PC-9 (cell line): ENCODE results near the gene ALLC. TPM values are rescaled to one million over a fixed set of nuclear protein-coding genes. Genes with fewer than 3 reads are reported as not detected.

Experiments
- BruUV-seq: library from RNA; stranded (reverse); fragments of 400-500 nt; replicated peaks from 2 replicates; lab custom pipeline; 2021; lab: Mats Ljungman, UMichigan
- CTCF ChIA-PET: fragments of 300-600 bp; sonication (Branson Sonifier 250); formaldehyde crosslinking; loops from one replicate; lab custom pipeline; 2022; ENCODE audit warnings: antibody characterized with exemption; lab: Charles Lee
- POLR2A ChIA-PET: fragments of 300-600 bp; sonication (Branson Sonifier 250); formaldehyde crosslinking; loops from one replicate; lab custom pipeline; 2022; ENCODE audit warnings: antibody characterized with exemption; ENCODE audit not compliant: unreplicated experiment; lab: Charles Lee
- DNase-seq, 2 experiments: peaks; one replicate each; pipeline versions ENCODE4 v3.0.0 to v3.0.0-alpha.2; 2015 to 2022; ENCODE audit warnings: mixed read lengths in 1 of 2
- H2AFZ ChIP-seq: fragments of 200-600 bp; sonication (generic); 2 replicates; pipeline ENCODE4 v1.8.1; 2017; ENCODE audit warnings: antibody characterized with exemption
- H3F3A ChIP-seq: fragments of 200-600 bp; sonication (generic); 2 replicates; pipeline ENCODE4 v1.8.1; 2017; ENCODE audit warnings: antibody characterized with exemption, mild to moderate bottlenecking, low read depth; ENCODE audit not compliant: insufficient read depth
- H3K27ac ChIP-seq: fragments of 200-600 bp; sonication (generic); 2 replicates; pipeline ENCODE4 v1.6.1; 2016; ENCODE audit warnings: mixed run types
- H3K27me3 ChIP-seq: fragments of 200-600 bp; sonication (generic); 2 replicates; pipeline ENCODE4 v1.6.1; 2016; ENCODE audit warnings: low read depth, mixed run types; ENCODE audit not compliant: insufficient read depth
- H3K36me3 ChIP-seq: fragments of 200-600 bp; sonication (generic); 2 replicates; pipeline ENCODE4 v1.6.1; 2016; ENCODE audit warnings: low read depth, mixed run types
- H3K4me1 ChIP-seq: fragments of 200-600 bp; sonication (generic); replicated peaks from 2 replicates; pipeline ENCODE4 v1.6.1; 2016; ENCODE audit warnings: mixed run types; ENCODE audit not compliant: insufficient read depth
- H3K4me2 ChIP-seq: fragments of 200-600 bp; sonication (generic); 2 replicates; pipeline ENCODE4 v1.6.1; 2017; ENCODE audit warnings: mixed run types
- H3K4me3 ChIP-seq: fragments of 200-600 bp; sonication (generic); 2 replicates; pipeline ENCODE4 v1.6.1; 2016; ENCODE audit warnings: mixed run types
- H3K79me2 ChIP-seq: fragments of 200-600 bp; sonication (generic); 2 replicates; pipeline ENCODE4 v1.6.1; 2017; ENCODE audit warnings: low read depth, mixed run types
- H3K9me2 ChIP-seq: fragments of 200-600 bp; sonication (generic); 2 replicates; pipeline ENCODE4 v1.8.1; 2017; ENCODE audit warnings: mild to moderate bottlenecking; ENCODE audit not compliant: insufficient read depth
- H3K9me3 ChIP-seq: fragments of 200-600 bp; sonication (generic); 2 replicates; pipeline ENCODE4 v1.8.1; 2016; ENCODE audit warnings: low read depth; ENCODE audit not compliant: insufficient read depth
- H4K20me1 ChIP-seq: fragments of 200-600 bp; sonication (generic); 2 replicates; pipeline ENCODE4 v1.8.1; 2017; ENCODE audit not compliant: insufficient read depth
- CTCF ChIP-seq: fragments of 200-600 bp; sonication (generic); conservative IDR thresholded peaks from 2 replicates; pipeline ENCODE4 v1.6.1; 2017; ENCODE audit warnings: mixed run types, antibody characterized with exemption, mild to moderate bottlenecking, moderate library complexity
- EZH2 ChIP-seq: fragments of 200-600 bp; sonication (generic); IDR thresholded peaks from 2 replicates; pipeline ENCODE4 v1.8.0; 2017; ENCODE audit warnings: antibody characterized with exemption, low read depth
- intact Hi-C: fragments of 100-400 bp; cut with micrococcal nuclease; formaldehyde crosslinking; loops from one replicate; pipeline ENCODE4 v1.10.0; 2022; ENCODE audit not compliant: unreplicated experiment
- total RNA-seq: library from RNA; stranded (reverse); gene quantifications from 2 replicates; pipeline ENCODE4 v1.2.3, GENCODE V29; 2021

The ALLC gene
- total RNA-seq, 1 experiment from 2014 or later, result not detected

- POLR2A ChIA-PET, result no interaction called here
- no peaks in the 10 kb centered on the region for H3K4me1 ChIP-seq
- no peaks in the 10 kb centered on the region for H3F3A ChIP-seq
- H3K4me2 ChIP-seq, result no peak overlapping the region
- H3K9me2 ChIP-seq, result no peaks in the 10 kb centered on the region
- H3K4me3 ChIP-seq, result no peak overlapping the region
- TF ChIP-seq CTCF, result no peak
- TF ChIP-seq EZH2, result no peak
- H3K9me3 ChIP-seq, result no peaks in the 10 kb centered on the region
- H3K79me2 ChIP-seq, result no peaks in the 10 kb centered on the region
- H3K36me3 ChIP-seq, result no peaks in the 10 kb centered on the region
- no peak for DNase-seq
- H3K27me3 ChIP-seq, result no peaks in the 10 kb centered on the region
- no peak overlapping the region for H2AFZ ChIP-seq
- H3K27ac ChIP-seq, result no peak overlapping the region
- BruUV-seq, result no TSS peak
- CTCF ChIA-PET, result no interaction called here
- intact Hi-C loops, result no loop called here
- no peaks in the 10 kb centered on the region for H4K20me1 ChIP-seq
These were observed 18.9 kb upstream of the ALLC start for GRCh38 chr2:3639015-3639630.

GRCh38 chr2:3639653-3640052 is 18.3 kb upstream of the ALLC start:
- DNase-seq, result no peak

GRCh38 chr2:3641181-3641580 is 16.8 kb upstream of the ALLC start:
- Histone ChIP-seq H3K36me3 (no peaks in the 10 kb centered on the region), H3K4me1 (no peaks in the 10 kb centered on the region), H3K27ac (no peak overlapping the region), H2AFZ (no peak overlapping the region), H3K9me3 (no peaks in the 10 kb centered on the region), H3K4me2 (no peak overlapping the region), H4K20me1 (no peaks in the 10 kb centered on the region), H3F3A (no peaks in the 10 kb centered on the region), H3K9me2 (no peaks in the 10 kb centered on the region), H3K4me3 (no peak overlapping the region), H3K27me3 (no peaks in the 10 kb centered on the region), H3K79me2 (no peaks in the 10 kb centered on the region)
- intact Hi-C loops, result no loop called here
- DNase-seq, result no peak
- ChIA-PET CTCF (no interaction called here), POLR2A (no interaction called here)
- BruUV-seq, result no TSS peak
- TF ChIP-seq EZH2 (no peak), CTCF (no peak)

More at GRCh38 chr2:3639653-3640052, 18.3 kb upstream of the ALLC start:
- BruUV-seq, result no TSS peak
- Histone ChIP-seq H2AFZ (no peak overlapping the region), H3K4me3 (no peak overlapping the region), H3K27ac (no peak overlapping the region), H4K20me1 (no peaks in the 10 kb centered on the region), H3K9me2 (no peaks in the 10 kb centered on the region), H3K4me1 (no peaks in the 10 kb centered on the region), H3K9me3 (no peaks in the 10 kb centered on the region), H3F3A (no peaks in the 10 kb centered on the region), H3K4me2 (no peak overlapping the region), H3K79me2 (no peaks in the 10 kb centered on the region), H3K27me3 (no peaks in the 10 kb centered on the region), H3K36me3 (no peaks in the 10 kb centered on the region)
- TF ChIP-seq EZH2 (no peak), CTCF (no peak)
- ChIA-PET POLR2A (no interaction called here), CTCF (no interaction called here)
- intact Hi-C loops, result no loop called here
